ENCODE data around the gene ZBTB11.

GRCh38 chr3:101623656-101624055, 53.3 kb downstream of the ZBTB11 start:
- TF ChIP-seq SPI1 (IDR thresholded peaks at IDR 0.05; ENCODE audit: low read depth, low read length) (no peak), POLR2A (IDR thresholded peaks at IDR 0.05; ENCODE audit: low read depth, low read length) (no peak), TAF1 (IDR thresholded peaks at IDR 0.05; ENCODE audit: low read depth, low read length) (no peak), POLR2AphosphoS5 (IDR thresholded peaks at IDR 0.05; ENCODE audit: low read depth, low read length) (no peak)

Data from GM12891 (cell line).